GM21619 (cell line): ENCODE measurements around the gene SCGN.
"Not testable (repeated sequence)": the region's sequence is repeated elsewhere in the genome, so short reads cannot be mapped to it uniquely, and the experiment has no call there.

Experiments
- ATAC-seq: cut with Tn5 transposase; IDR thresholded peaks from one replicate; pipeline ENCODE4 v1.9.1; 2021; ENCODE audit not compliant: unreplicated experiment

The SCGN gene

DNA sequence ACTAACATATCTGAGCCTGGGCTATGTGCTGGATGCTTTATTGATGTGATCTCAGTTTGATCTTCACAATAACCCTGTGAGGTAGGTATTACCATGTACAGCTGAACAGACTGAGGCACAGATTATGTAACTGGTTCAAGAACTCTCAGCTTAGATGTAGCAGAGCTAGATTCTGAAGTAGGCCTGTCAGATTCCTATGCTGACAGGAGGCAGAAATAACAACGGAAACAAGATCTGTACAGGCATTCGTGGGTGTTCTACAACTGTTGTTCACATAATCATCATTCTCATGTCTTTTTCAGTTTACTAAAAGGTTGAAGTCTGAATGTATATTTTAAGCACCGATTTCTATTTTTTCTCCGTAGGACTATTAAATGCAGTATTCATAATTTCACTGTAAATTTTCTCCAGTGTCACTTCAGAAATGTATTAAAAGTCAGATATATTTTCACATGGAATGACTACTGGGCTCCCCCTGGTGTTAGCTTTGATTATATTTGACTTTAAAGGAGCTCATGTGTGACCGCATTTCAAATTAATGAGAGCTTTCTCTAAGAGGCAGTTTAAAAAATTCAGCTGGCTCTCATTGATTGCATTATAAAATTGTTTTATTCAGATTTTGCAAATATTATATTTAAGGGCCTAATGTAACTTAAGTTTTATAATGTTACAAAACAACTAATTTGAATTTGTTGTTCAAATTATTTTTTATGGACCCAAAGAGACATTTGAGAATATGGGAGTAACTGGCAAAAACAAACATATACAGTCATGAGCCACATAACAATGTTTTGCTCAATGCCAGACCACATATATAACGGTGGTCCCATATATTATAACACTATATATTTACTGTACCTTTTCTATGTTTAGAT is 66.1 kb downstream of the SCGN start:
- ATAC-seq, result no peak

DNA sequence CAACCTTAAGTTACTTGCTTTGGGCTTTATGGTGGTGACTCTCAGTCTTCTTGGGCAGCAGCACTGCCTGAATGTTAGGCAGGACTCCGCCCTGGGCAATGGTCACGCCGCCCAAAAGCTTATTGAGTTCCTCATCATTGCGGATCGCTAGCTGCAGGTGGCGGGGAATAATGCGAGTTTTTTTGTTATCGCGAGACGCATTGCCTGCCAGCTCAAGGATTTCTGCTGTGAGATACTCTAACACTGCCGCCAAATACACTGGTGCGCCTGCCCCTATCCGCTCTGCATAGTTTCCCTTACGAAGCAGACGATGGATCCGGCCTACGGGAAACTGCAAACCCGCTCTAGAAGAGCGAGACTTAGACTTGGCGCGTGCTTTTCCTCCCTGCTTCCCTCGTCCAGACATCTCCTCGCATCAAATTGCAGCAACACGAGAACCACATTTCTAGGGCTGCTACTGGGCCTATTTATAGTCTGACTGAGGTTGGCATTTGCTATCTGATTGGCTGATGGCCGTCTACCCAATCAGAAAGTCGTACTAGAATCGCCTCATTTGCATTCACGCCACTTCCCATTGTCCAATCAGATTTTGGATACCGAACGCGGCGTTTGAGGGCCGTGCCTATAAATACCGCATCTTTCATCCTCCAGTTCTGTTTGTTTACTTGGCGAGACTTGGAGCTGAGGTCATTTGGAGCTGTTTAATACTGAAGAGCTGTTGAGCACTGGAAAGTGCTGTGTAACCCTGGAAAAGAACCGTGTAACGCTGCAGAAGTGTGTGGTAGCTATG is 74.3 kb downstream of the SCGN start:
- no peak for ATAC-seq

DNA sequence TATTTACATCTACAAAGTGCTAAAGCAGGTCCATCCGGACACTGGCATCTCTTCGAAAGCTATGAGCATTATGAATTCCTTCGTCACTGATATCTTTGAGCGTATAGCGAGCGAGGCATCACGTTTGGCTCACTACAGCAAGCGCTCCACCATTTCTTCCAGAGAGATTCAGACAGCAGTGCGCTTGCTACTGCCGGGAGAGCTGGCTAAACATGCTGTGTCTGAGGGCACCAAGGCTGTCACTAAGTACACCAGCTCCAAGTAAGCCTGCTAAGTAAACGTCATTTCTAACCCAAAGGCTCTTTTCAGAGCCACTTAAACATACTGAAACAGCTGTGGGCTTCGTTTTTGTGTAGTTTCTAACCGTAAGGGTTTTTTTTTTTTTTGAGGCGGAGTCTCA is 75.0 kb downstream of the SCGN start:
- ATAC-seq, result no peak

DNA sequence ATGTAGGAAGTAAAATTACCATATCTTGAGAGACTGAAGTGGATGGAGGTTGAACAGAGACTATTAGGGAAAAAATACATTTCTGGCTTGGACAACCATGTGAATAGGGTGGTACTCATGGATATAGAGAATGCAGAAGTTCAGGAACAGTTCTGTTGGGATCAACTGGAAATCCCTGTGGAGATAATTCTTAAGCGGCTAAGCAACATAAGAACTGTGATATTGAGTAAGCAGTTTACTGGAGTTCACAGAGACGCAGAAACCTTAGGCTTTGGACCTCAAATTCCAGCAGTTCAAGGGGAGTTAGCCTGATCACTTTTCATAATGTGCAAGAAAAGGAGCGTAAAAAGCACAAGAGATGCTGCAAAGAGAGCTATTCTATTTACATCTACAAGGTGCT is 78.9 kb downstream of the SCGN start:
- ATAC-seq, result no peak

DNA sequence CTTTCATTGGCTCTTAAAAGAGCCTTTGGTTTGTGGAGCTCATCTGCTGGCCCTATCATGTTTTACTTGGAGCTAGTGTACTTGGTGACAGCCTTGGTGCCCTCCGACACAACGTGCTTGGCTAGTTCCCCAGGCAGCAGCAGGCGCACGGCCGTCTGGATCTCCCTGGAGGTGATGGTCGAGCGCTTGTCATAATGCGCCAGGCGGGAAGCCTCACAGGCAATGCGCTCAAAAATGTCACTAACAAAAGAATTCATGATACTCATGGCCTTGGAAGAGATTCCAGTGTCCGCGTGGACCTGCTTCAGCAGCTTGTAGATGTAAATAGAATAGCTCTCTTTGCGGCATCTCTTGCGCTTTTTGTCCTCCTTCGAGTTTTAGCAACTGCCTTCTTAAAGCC is 79.7 kb downstream of the SCGN start:
- ATAC-seq, result no peak

DNA sequence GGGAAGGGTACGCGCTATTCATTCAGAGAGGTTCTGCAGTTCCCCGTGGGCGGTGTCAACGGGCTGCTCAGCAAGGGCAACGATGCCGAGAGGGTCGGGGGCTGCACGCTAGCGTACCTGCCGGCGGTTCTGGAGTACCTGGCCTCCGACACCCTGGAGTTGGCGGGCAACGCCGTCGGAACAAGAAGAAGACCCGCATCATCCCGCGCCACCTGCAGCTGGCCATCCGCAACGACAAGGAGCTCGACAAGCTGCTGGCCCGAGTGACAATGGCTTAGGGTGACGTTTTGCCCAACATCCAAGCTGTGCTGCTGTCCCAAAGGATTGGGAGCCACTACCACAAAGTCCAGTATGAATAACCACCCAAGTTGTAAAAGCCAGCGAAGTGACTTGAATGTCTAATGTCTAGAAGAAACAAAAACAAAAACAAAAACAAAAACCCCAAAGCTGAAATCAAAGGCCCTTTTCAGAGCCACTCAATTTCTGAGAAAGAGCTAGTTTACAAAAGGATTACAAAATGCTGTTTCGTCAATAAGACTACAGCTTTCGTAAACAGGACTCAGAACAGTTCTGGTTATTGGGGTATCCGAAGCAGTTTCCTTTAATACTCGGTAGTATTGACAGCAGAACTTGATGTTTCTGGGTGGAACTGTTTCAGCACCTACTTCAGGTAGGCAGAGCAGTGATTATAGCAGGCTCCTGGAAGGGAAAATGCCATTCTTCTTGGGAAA is 80.6 kb downstream of the SCGN start:
- no peak for ATAC-seq

DNA sequence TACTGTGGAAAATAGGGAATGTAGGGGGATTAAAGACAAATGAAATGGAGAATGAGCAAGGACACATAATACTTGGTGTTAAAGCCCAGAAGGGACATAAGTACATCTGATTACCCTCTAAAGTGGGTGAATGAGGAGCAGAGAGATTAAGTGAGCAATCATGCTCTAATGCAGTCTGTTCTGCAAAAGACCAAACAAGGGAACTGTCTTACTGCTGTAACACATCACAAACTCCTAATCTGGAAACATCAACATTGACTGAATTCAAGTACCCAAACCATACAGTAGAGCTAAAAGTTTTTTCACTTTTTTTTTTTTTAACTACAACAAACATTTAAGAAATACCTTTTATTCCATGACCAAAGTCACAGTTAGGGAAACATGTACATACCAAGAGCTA is 83.2 kb downstream of the SCGN start:
- no peak for ATAC-seq

DNA sequence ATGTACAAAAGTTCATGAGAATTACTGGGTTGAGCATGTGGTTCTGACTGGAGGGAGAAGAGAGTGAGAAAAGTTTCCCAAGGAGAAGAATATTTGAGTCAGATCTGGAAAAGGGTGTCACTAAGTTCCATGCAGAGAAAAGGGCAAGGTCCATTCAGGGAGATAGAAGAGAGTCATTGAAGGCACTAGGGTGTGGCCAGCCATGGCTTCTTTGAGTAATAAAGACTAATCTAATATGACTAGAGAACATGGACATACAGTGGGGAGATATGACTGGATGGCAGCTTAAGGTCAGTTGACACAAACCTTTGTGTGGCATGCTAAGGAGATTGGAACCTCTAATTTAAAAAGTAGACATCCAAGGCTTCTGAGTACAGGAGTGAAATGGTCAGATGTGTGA is 91.9 kb downstream of the SCGN start:
- no peak for ATAC-seq

DNA sequence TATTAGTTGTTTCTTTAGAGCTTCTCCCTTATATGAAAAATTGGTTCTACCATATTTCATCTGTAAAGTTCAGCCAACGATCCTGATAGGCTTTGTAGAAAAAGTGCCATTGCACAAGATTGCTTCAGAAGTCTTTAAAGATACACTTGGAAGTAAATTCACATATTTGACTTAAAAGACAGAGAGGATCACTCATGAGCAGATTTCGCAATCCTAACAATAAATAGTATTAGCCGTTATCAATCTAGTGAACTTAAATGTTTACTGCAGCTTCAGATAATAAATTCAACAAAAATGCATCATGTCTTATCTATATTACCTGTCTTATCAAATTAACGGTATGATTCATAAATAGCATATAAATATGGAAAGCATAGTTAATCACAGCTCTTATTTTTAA is 93.8 kb downstream of the SCGN start:
- no peak for ATAC-seq

DNA sequence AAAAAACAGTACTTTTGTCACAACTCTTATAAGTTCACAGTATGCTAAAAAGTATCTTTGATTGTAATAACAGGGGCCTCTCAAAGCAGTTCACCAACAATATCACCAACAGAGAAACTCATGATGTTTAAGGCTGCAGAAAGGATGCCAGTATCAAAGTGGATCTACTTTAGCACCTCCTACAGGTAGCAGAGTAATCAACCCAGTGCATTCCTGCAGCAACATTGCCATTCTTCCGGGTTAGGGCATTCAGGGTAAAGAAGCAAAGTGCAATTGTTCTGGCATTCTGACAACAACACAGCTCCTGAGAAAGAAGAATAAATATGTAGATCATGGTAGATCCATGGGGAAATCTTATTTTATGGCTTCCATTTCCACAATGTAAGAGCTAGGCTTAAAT is 95.0 kb downstream of the SCGN start:
- ATAC-seq, result no peak

DNA sequence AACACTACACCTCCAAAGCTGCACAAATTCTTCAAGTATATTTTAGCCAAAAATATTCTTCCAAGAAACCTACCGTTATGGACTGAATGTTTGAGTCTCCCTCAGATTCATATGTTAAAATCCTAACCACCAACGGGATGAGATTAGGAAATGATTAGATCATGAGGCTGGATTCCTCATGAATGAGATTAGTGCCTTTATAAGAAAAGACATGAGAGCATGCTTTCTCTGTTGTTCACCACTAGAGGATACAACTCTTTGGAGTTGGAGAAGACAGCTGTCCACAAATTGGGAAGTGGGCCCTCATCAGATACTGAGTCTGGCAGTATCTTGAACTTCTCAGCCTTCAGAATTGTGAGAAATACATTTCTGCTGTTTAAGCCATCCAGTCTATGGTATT is 95.5 kb downstream of the SCGN start:
- ATAC-seq, result no peak

DNA sequence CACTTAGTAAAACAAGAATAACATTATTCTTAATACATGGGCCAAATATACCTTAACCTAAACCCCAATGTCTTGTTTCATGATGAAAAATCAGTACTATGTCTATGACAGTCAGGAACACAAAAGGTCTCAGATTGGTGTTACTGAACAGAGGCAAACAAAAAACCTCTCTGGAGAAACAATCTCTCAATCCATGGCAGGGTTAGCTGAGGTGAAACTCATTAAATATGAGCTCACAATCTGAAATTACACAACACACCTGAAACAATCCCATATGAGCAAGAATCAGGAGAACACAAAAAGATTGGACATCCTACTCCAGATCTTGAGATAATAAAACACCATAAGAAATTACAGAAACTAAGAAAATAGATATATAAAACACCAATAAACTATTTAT is 96.0 kb downstream of the SCGN start:
- no peak for ATAC-seq

DNA sequence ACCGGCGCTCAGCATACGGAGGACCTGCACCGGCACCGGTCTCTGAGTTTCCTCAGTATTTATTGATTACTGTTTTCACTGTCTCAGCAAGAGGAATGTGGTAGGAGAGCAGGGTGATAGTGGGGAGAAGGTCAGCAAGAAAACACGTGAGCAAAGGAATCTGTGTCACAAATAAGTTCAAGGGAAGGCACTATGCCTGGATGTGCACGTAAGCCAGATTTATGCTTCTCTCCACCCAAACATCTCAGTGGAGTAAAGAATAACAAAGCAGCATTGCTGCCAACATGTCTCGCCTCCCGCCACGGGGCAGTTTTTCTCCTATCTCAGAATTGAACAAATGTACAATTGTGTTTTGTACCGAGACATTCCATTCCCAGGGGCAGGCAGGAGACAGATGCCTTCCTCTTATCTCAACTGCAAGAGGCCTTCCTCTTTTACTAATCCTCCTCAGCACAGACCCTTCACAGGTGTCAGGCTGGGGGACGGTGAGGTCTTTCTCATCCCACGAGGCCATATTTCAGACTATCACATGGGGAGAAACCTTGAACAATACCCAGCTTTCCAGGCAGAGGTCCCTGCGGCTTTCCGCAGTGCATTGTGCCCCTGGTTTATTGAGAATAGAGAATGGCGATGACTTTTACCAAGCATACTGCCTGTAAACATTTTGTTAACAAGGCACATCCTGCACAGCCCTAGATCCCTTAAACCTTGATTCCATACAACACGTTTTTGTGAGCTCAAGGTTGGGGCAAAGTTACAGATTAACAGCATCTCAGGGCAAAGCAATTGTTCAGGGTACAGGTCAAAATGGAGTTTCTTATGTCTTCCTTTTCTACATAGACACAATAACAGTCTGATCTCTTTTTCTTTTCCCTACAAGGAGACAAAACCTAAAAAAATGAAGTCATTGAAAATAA is 96.8 kb downstream of the SCGN start:
- not testable (repeated sequence) for ATAC-seq

DNA sequence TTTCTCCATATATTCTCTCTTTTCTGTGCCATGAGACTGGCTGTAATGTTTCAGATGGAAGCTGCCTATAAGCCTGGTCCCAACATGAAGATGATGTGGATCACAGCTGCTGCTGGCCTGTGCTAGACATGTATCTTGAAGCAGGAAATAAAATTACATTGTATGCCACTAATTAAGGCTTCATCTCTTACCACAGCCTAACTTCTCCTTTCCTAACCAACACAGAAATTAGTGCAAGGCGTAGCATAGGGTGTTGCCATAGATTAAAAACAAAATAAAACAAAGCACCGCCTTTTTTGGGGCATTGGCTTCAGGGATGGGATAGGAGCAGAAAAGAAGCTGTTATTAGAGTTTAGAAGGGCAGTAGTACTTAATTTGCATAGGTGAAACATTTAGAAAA is 97.8 kb downstream of the SCGN start:
- no peak for ATAC-seq

DNA sequence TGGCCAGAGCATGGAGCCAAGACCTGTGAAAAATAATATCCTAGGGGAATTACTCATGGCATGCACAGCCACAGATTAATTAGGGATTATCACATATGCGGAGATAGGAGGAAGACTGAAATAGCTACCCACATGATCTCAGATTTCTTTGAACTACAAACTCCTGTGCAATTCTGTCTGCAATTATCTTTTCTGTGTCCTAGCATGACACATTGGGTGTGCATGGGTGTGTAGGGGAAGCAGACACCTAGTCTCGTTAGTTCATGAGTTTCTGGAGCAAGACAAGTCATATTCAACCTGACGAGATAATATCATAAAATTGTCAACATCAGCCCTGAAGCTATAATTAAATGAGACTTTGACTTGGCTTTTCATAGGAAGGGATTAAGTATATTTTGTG is 98.9 kb downstream of the SCGN start:
- ATAC-seq, result no peak
